COLO668 (cell line): ENCODE results near the gene KIR3DL2.
"Not testable (repeated sequence)": the region's sequence is repeated elsewhere in the genome, so short reads cannot be mapped to it uniquely, and the experiment has no call there.

Experiments used
- DNase-seq: peaks from one replicate; lab custom pipeline; 2025; ENCODE audit not compliant: unreplicated experiment; lab: John Stamatoyannopoulos, UW

The KIR3DL2 gene

DNA sequence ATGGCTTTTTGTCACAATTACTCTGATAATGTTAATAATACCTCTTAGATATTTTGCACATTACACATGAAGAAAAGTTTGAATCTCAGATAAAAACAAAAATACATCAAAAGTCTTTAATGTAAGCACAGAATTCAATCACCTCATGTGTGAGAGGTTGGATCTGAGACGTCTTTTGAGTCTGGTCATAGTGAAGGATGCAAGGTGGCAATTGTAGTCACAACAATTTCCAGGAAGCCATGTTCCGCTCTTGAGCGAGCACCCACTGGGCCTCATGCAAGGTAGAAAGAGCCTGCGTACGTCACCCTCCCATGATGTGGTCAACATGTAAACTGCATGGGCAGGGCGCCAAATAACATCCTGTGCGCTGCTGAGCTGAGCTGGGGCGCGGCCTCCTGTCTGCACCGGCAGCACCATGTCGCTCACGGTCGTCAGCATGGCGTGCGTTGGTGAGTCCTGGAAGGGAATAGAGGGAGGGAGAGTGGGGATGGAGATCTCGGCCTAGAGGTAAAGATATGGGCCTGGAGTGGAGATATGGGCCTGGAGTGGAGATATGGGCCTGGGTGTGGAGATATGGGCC, at the start of gene KIR3DL2:
Gene KIR3DL2, plus strand, starts transcription at position 383 of the 580 bp plus-strand sequence. Its CDS starts 33 bp downstream, at position 416.
- DNase-seq: not testable (repeated sequence)

DNA sequence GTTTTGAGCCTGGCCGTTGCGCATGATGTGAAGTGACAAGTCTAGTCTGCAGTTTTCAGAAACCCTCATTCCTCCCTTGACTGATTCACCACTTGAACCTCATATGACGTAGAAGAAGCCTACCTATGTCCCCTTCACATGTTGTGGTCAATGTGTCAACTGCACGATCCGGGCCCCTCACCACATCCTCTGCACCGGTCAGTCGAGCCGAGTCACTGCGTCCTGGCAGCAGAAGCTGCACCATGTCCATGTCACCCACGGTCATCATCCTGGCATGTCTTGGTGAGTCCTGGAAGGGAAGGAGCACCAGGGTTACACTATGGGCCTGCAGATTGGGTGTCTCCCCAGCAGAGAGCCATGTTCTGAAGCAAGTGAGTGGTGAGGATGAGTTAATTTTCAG, 46.8 kb upstream of the KIR3DL2 start, which contains the start of gene KIR2DL4:
Gene KIR2DL4, plus strand, starts transcription at position 201 of the 400 bp plus-strand sequence. Its CDS starts 42 bp downstream, at position 243.
- DNase-seq: no peak

DNA sequence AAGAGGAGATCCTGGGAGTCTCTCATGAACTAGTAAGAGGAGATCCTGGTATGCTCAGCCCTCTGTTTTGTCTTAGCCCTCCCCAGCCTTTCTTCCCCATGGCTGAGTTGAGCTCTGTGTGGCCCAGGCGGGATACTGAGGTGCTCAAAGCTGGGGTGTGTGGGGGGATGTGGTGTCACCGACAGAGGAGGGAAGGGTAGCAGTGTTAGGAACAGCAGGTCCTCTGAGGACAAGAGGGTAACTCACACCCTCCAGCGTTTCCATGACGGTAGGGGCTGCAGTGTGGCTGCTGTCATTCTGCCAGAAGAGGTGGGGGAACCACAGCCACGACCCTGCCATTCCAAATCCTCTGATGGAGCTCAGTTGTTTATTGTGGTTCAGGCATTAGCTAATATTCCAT, 46.1 kb upstream of the KIR3DL2 start:
- no peak for DNase-seq

DNA sequence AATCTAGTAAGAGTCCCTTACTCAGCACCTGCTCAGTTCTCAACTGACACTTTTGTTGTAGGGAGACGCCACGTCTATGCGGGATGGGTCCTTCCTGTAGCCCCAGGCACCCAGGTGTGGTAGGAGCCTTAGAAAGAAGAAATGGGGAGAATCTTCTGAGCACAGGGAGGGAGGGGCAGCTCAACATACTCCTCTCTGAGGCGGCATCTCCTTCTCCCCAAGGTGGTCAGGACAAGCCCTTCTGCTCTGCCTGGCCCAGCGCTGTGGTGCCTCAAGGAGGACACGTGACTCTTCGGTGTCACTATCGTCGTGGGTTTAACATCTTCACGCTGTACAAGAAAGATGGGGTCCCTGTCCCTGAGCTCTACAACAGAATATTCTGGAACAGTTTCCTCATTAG, 45.7 kb upstream of the KIR3DL2 start:
- DNase-seq: no peak

DNA sequence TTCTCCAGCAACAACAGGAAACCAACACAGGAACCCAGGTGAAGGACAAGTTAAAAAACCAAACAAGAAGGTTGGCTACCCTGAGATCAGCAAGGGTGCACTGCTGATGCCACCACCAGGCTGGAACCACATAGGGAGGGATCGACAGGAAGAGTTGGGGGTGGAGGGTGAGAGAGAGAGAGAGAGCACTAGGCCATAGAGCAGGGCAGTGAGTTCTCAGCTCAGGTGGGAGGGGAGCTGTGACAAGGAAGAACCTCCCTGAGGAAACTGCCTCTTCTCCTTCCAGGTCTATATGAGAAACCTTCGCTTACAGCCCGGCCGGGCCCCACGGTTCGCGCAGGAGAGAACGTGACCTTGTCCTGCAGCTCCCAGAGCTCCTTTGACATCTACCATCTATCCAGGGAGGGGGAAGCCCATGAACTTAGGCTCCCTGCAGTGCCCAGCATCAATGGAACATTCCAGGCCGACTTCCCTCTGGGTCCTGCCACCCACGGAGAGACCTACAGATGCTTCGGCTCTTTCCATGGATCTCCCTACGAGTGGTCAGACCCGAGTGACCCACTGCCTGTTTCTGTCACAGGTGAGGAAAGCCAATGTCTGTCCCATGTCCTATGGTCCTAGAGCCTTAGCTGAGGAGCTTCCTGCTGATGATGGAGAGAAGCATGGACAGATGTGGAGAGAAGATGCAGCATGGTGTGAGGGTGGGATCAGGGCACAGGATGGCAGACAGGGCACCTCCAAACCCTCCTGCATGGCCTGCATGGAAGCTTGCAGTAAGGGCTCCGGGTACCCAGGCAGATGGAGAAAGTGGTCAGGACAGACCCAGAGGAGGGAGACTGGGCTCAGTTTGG, 44.4 kb upstream of the KIR3DL2 start:
- DNase-seq: no peak

DNA sequence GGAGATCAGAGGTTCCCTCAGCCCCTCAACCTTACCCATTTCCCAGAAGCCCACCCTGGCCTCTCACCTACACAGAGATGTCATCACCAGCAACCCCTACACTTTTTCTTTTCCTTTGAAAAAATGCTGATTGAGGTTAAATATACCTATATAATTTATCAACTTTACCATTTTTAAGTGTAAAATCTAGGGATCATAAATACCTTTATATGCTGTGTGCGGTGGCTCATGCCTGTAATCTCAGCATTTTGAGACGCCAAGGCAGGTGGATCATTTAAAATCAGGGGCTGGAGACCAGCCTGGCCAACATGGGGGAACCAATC, 43.8 kb upstream of the KIR3DL2 start:
- DNase-seq: no peak

DNA sequence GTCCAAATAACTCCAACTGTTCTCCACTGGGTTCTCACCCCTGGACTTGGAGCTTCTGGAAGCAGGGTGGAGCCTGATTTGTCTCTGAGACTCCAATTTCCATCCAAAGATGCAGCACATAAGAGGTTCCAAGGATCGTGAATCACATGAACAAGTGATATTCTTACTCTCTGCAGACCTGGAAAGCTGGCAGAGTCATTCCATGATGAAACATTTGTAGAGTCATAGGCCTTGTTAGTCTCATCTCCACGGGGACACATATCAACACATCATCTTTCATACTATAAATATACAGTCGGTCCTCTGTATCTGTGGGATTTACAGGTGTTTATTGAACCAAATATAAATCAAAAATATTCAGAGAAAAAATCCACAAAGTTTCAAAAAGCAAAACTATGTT, 35.7 kb upstream of the KIR3DL2 start:
- not testable (repeated sequence) for DNase-seq

DNA sequence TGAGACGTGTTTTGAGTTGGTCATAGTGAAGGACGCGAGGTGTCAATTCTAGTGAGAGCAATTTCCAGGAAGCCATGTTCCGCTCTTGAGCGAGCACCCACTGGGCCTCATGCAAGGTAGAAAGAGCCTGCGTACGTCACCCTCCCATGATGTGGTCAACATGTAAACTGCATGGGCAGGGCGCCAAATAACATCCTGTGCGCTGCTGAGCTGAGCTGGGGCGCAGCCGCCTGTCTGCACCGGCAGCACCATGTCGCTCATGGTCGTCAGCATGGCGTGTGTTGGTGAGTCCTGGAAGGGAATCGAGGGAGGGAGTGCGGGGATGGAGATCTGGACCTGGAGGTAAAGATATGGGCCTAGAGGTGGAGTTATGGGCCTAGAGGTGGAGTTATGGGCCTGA, 34.0 kb upstream of the KIR3DL2 start, which contains the start of gene KIR3DL1:
Gene KIR3DL1, plus strand, starts transcription at position 218 of the 400 bp plus-strand sequence.
- not testable (repeated sequence) for DNase-seq

DNA sequence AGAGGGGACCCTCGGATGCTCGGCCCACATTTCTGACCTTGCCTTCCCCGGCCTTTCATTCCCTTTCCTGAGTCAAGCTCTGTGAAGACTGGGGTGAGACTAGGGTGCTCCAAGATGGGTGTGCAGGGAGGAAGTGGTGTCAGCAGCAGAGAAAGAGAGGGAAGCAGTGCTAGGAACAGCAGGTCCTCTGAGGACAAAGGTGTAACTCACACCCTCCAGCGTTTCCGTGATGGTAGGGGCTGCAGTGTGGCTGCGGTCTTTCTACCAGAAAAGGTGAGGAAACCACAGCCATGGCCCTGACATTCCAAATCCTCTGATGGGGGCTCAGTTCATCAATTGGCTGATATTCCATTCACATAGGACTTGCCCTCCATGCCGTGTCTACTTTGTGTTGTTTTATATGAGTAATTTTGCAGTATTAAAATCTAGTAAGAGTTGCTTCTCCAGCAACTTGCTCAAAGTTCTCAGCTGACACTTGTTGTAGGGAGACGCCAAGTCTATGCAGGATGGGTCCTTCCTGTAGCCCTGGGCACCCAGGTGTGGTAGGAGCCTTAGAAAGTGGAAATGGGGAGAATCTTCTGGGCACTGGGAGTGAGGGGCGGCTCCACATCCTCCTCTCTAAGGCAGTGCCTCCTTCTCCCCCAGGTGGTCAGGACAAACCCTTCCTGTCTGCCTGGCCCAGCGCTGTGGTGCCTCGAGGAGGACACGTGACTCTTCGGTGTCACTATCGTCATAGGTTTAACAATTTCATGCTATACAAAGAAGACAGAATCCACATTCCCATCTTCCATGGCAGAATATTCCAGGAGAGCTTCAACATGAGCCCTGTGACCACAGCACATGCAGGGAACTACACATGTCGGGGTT, 32.3 kb upstream of the KIR3DL2 start:
- DNase-seq: no peak

DNA sequence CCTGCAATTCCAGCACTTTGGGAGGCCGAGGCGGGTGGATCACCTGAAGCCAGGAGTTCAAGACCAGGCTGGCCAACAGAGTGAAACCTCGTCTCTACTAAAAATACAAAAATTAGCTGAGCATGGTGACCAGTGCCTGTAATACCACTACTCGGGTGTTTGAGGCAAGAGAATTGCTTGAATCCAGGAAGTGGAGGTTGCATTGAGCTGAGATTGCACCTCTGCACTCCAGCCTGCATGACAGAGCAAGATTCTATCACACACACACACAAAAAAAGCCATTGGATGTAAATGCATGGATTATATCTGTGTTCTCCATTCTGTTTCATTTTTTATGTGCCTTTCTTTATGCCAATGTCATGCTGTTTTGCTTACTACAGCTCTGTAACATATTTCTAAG, 25.8 kb upstream of the KIR3DL2 start:
- not testable (repeated sequence) for DNase-seq

DNA sequence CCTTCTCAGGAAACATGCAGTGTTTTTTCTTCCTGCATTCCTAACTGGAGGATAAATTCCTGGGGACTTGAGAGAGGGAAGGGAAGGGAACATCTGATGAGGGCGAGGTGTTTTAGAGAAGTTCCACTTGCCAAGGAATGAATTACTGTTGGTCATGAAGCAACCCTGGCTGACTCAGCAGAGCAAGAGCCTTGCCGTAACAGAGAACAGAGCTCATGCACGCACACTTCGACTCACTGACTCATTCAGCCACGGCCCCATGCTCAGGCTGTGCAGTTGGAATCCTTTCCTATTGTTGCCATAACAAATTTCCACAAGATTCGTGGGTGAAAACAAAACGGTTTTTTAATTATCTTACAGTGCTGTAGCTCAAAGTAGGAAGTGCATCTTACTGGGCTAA, 24.9 kb upstream of the KIR3DL2 start:
- DNase-seq: not testable (repeated sequence)

DNA sequence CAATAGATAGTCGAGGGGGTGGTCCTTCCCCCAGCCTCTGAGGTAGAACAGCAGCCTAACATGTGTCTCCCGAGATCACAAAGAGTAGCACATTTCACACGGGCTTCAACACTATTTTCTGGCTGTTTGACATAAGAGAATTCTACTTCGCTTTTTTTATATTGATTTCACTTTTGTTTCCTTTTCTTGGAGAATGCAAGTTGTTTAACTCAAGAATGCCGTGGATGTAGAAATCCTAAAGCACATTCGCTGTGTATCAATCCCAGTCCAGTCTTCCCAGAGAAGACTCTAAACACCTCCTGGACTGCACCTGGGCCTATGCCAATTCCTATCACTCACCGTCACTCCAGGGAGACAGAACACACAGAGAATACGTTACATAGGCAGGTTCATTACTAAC, 22.2 kb upstream of the KIR3DL2 start:
- not testable (repeated sequence) for DNase-seq

DNA sequence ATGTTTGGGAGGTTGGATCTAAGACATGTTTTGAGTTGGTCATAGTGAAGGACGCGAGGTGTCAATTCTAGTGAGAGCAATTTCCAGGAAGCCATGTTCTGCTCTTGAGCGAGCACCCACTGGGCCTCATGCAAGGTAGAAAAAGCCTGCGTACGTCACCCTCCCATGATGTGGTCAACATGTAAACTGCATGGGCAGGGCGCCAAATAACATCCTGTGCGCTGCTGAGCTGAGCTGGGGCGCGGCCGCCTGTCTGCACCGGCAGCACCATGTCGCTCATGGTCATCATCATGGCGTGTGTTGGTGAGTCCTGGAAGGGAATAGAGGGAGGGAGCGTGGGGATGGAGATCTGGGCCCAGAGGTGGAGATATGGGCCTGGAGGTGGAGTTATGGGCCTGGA, 17.7 kb upstream of the KIR3DL2 start, which contains the start of gene KIR2DS4:
Gene KIR2DS4, plus strand, starts transcription at position 181 of the 400 bp plus-strand sequence.
- not testable (repeated sequence) for DNase-seq

DNA sequence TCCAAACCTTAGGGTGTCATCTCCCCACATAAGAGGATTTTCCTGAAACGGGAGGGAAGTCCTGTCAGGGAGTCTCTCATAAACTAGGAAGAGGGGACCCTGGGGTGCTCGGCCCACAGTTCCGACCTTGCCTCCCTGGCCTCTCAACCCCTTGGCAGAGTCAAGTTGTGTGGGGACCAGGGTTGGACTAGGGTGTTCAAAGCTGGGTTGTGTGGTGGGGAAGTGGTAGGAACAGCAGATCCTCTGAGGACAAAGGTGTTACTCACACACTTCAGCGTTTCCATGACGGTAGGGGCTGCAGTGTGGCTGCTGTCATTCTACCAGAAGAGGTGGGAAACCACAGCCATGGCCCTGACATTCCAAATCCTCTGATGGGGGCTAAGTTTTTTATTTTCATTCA, 15.1 kb upstream of the KIR3DL2 start:
- not testable (repeated sequence) for DNase-seq

DNA sequence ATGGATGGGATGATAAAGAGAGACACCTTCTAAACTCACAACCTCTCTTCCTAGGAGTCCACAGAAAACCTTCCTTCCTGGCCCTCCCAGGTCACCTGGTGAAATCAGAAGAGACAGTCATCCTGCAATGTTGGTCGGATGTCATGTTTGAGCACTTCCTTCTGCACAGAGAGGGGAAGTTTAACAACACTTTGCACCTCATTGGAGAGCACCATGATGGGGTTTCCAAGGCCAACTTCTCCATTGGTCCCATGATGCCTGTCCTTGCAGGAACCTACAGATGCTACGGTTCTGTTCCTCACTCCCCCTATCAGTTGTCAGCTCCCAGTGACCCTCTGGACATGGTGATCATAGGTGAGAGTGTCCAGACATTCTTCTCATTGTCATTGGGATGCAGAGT, 12.7 kb upstream of the KIR3DL2 start:
- not testable (repeated sequence) for DNase-seq

DNA sequence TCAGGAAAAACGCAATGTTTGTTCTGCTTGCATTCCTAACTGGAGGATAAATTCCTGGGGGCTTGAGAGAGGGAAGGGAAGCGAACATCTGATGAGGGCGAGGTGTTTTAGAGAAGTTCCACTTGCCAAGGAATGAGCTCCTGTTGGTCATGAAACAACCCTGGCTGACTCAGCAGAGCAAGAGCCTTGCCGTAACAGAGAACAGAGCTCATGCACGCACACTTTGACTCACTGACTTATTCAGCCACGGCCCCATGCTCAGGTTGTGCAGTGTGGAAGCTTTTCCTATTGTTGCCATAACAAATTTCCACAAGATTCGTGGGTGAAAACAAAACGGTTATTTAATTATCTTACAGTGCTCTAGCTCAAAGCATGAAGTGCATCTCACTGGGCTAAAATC, 7.1 kb upstream of the KIR3DL2 start:
- not testable (repeated sequence) for DNase-seq

DNA sequence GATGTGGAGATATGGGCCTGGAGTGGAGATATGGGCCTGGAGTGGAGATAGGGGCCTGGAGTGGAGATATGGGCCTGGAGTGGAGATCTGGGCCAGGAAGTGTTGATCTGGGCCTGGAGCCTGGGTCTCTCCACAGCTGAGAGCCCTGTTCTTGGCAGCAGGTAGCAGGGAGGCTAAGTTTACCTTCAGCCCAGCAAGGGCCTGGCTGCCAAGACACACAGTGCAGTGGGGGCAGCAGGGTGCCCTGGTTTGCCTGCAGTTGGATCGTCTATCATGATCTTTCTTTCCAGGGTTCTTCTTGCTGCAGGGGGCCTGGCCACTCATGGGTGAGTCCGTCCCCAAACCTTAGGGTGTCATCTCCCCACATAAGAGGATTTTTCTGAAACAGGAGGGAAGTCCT, 687 bp downstream of the KIR3DL2 start:
- DNase-seq: no peak

DNA sequence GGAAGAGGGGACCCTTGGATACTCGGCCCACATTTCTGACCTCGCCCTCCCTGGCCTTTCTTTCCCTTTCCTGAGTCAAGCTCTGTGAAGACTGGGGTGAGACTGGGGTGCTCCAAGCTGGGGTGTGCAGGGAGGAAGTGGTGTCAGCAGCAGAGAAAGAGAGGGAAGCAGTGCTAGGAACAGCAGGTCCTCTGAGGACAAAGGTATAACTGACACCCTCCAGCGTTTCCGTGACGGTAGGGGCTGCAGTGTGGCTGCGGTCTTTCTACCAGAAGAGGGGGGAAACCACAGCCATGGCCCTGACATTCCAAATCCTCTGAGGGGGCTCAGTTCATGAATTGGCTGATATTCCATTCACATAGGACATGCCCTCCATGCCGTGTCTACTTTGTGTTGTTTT, 1.1 kb downstream of the KIR3DL2 start:
- DNase-seq: no peak

DNA sequence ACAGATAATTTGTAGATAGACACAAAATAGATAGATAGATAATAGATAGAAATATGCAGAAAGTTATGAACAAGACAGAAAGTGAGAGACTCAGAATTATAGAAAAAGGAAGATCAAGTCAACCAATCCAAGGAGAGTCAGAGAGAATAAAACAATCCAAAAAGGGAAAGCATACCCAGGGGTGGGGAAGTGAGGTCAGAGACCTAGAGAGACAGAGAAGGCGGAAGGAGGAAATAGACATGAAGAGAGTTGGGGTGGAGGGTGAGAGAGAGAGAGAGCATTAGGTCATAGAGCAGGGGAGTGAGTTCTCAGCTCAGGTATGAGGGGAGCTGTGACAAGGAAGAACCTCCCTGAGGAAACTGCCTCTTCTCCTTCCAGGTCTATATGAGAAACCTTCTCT, 5.0 kb downstream of the KIR3DL2 start:
- DNase-seq: not testable (repeated sequence)

DNA sequence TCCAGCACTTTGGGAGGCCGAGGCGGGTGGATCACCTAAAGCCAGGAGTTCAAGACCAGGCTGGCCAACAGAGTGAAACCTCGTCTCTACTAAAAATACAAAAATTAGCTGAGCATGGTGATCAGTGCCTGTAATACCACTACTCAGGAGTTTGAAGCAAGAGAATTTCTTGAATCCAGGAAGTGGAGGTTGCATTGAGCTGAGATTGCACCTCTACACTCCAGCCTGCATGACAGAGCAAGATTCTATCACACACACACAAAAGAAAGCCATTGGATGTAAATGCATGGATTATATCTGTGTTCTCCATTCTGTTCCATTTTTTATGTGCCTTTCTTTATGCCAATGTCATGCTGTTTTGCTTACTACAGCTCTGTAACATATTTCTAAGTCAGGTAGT, 8.2 kb downstream of the KIR3DL2 start:
- DNase-seq: not testable (repeated sequence)

DNA sequence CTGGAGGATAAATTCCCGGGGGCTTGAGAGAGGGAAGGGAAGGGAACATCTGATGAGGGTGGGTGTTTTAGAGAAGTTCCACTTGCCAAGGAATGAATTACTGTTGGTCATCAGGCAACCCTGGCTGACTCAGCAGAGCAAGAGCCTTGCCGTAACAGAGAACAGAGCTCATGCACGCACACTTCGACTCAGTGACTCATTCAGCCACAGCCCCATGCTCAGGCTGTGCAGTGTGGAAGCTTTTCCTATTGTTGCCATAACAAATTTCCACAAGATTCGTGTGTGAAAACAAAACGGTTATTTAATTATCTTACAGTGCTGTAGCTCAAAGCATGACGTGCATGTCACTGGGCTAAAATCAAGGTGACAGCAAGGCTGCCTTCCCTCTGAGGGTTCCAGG, 9.2 kb downstream of the KIR3DL2 start:
- not testable (repeated sequence) for DNase-seq
